NCI-H510A treated with DMSO at 0.1 percent for 48 hours (cell line): ENCODE data around the gene GSDME.

Source experiments
- DNase-seq: peaks from one replicate; lab custom pipeline; 2025; lab: John Stamatoyannopoulos, UW

GSDME gene

GRCh38 chr7:24769851-24770250, 12.6 kb upstream of the GSDME start:
- DNase-seq, result no peak

- no peak for DNase-seq
Measured at GRCh38 chr7:24769014-24769830, 12.0 kb upstream of the GSDME start.

DNA sequence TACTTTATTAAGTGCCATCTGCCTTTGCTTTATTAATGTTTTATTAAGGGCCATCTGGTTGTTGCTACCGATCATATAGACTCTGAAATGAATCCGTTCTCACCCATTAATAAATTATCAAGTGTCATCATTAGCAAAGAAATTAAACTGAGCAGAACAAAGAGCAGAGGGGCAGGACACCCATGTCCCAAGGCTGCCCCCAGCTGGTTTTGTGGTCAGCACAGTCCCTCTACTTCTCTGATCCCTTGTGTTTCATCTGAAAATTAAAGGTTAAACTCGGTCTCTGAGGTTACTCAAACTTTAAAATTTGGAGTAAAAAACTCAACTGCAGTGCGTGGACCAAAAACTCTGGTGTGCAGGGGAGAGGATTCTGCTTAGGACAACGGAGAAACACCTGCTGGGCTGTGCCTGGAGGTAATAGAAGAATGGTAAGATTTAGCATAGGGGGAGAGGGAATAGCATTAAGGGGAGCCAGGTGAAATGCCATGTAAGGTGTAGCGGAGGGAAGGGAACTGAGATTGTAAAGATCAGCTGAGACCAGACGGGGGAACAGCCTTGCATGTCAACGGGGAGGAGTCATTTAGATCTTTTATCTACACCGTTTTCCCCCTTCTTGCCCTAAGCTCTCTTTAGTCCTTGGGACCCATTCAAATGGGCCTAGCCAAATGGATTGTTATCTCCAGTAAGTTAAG, 10.8 kb upstream of the GSDME start:
- no peak for DNase-seq

DNA sequence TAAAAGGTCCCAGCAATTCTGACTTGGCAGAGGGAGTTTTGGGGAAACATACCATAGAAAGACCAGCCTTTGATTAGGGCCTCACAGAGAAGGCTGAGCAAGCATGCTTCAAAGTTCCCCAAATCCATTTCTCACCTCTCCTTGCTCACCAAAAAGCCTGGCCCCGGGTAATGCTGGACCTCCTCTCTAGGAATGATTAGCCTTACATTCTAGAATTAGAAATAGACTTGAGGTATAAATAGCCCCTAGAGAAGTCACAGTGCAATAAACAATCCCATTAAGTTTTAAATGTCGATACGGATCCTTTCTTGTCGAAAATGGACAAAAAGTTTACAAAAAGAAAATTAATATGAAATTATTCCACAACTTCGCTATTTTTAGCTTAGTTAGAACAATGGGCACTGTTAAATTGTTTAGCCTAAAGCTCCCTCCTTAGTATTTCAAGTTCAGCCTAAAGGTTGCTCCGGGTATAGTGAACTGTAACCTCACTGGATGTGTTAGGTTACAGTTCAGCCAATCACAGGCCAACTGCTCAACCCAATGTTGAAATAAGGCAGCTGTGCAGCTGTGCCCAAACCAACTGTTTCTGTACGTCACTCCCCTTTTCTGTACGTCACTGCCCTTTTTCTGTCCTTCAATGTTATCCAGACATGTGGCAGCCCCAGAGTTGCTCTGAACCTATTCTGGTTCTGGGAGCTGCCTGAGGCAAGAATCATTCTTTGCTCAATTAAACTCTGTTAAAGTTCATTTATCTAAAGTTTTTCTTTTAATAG, 7.9 kb upstream of the GSDME start:
- no peak for DNase-seq

- no peak for DNase-seq
Measured at GRCh38 chr7:24764011-24764410, 6.7 kb upstream of the GSDME start.

DNA sequence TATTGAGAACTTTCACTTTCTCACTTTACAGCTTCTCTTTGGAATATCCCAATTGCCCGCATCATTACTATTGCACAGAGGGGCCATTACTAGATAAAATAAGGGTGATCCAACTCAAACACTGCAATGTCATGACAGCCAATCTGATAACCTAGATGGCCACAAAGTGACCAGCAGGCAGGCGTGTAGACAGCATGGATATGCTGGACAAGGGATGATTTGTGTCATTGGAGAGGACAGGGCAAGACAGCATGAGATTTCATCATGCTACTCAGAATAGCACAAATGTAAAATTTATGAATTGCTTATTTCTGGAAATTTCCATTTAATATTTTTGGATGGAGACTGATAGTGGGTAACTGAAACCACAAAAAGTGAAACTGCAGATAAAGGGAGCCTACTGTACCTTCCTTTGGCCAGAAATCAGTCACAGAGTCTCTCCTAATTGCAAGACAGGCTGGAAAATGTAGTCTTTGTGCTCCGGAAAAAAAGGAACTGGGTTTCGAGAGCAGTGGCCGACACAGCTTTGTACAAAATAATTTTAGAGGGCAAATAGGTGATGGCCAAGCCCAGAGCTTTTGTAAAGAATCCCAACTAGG, 6.1 kb upstream of the GSDME start:
- DNase-seq, result no peak

- DNase-seq, result no peak
Measured at GRCh38 chr7:24762771-24763170, 5.5 kb upstream of the GSDME start.

GRCh38 chr7:24760968-24761367, 3.7 kb upstream of the GSDME start:
- no peak for DNase-seq

DNA sequence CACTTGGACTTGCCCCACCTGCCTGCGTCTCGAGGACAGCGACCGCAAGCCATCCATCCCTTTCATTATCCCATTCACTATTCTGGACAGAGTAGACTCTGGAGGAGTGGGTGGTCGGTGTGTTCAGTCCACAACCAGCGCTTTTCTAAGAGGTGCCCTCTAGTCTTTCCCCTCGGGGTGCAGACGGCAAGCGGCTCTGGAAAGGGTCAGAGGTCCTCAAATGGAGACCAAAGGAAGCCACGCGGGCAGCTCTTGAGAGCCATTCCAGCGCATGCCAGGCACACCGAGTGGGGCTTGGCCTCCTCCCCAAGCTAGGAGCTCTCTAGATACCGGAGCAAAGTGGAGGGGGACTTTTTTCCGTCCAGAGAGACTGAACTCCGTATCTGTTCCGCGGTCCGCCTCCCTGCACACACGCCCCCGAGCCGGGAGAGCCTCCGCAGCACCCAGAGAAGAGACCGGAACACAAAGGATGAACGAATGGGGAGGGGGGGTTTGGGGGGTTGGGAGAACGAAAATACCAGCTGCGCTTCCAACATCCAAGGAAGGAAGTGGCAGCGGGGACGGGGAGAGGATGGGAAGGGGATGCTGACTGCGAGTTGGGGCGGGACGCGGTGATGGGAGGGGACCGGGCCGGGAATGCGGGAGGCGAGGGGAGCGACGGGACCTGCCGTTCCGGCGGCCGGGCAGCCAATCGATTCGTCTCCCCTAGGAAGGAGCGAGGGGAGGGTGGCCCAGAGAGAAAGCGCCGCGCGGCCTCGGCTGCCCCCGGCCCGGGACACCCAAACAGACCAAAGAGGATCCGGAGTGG, 515 bp downstream of the GSDME start:
- DNase-seq, result peak; percentile 30

DNA sequence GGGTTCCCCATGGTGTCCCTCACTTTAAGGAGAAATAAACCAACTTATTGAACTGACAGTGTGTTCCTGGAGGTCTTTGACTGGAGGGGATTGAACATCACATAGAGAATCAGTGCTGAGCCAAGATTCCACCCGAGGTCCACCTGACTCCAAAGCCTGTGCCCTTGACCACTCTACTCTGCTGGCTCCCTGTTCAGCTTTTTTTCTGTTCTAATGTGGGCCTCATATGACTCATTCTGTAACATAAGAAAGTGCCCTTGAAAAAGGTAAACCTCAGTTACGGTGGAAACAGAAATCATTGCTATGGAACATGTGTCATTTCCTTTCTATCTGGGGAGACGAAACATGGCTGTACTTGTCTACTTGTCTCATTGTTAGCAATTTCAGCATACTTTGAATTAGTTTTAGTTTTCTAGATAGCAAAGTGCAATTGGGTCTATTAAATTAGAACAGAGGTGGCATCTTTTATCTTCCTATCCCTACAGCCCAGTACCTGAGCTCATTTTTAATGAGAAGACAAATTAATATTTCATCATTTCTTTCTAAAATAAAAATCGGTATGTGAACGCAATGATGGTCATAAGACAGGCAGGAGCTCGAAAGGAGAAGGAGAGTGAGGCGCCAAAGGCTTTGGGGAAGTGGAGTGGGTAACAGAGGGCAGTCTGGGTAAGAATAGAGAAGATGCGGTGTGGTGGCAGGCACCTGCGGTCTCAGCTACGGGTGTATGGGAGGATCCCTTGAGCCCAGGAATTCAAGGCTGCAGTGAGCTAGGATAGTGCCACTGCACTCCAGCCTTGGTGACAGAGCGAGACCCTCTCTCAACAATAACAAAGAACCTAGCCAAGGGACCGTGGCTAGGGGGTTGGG, 1.5 kb downstream of the GSDME start:
- no peak for DNase-seq

- no peak for DNase-seq
Measured at GRCh38 chr7:24754906-24755506, 2.3 kb downstream of the GSDME start.

GRCh38 chr7:24752073-24752800, 5.0 kb downstream of the GSDME start:
- no peak for DNase-seq

GRCh38 chr7:24751484-24751883, 5.8 kb downstream of the GSDME start:
- no peak for DNase-seq

GRCh38 chr7:24750441-24751055, 6.7 kb downstream of the GSDME start:
- no peak for DNase-seq

DNA sequence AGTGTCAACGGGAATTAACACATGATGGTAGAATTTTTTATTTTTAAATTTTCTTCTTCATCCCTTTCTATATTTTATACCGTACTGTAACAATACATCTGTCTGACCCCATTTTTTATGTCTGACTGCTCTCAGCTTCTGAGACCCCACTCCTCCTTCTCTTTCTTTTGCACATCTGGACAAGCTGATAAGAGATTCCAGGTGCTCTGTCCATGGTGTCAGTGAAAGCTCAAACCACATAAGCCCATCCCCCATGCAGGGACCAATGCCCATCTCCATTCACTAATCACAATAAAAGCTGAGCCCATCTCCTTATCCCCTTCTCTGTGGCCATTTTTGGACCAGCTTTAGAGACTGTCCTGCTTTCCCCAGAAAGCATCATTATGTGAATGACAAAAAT, 8.7 kb downstream of the GSDME start:
- DNase-seq, result no peak

GRCh38 chr7:24745355-24745754, 11.9 kb downstream of the GSDME start:
- DNase-seq, result no peak

- DNase-seq, result no peak
Measured at GRCh38 chr7:24743471-24743870, 13.8 kb downstream of the GSDME start.

DNA sequence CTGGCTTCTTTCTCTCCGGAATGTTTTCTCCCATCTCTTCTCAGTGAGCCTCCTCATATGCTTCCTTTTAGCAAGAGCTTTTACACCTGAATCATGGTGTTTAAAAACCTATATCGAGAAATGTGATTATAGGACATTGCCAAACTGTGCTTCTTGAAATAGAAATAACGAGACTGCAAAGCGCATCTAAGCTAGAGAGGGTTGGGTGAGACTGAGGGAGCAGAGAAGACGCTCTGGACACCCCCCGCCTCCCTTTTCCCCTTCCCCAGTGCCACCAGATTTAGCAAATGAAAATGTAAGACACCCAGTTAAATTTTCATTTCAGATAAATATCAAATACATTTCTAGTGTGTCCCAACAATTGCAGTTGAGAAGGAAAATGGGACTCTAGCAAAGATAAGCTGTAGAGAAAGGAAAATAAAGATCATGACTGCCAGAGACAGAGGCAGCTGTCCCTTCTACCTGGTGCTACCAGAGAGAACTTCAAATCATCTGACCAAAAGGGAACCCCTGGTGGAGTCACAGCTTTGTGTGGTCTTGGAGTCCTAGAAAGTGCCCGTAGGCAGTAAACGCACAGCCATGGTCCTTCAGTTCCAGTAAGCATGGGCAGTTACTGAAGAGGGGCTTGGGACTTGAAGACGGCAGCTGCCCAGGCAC, 14.6 kb downstream of the GSDME start:
- DNase-seq, result no peak
